GM12878 (cell line): ENCODE data around the gene HCST. TPM values are rescaled to one million over a fixed set of nuclear protein-coding genes. Genes with fewer than 3 reads are reported as not detected.

Experiments
- ATAC-seq: fragments of 200-7000 bp; cut with Tn5 transposase; 3 replicates; pipeline ENCODE4 v1.9.1; 2020; ENCODE audit warnings: mild to moderate bottlenecking, moderate library complexity
- BruUV-seq: library from RNA; stranded (reverse); fragments of 400-500 nt; replicated peaks from 2 replicates; lab custom pipeline; 2021; lab: Mats Ljungman, UMichigan
- CTCF ChIA-PET: fragments of 300-600 bp; sonication (Branson Sonifier 250); formaldehyde crosslinking; extraction: SDS; loops from one replicate; lab custom pipeline; 2021; ENCODE audit warnings: inconsistent platforms; lab: Yijun Ruan, JAX
- POLR2A ChIA-PET: fragments of 350-600 bp; formaldehyde crosslinking; extraction: SDS; loops from one replicate; lab custom pipeline; 2021; ENCODE audit warnings: inconsistent platforms; lab: Charles Lee
- RAD21 ChIA-PET: fragments of 300-600 bp; sonication (Branson Sonifier 250); formaldehyde crosslinking; loops from one replicate; lab custom pipeline; 2023; ENCODE audit warnings: antibody characterized with exemption; ENCODE audit not compliant: unreplicated experiment; lab: Charles Lee
- SMC1A ChIA-PET: fragments of 300-600 bp; sonication (Branson Sonifier 250); formaldehyde crosslinking; loops from one replicate; lab custom pipeline; 2023; ENCODE audit not compliant: unreplicated experiment, uncharacterized antibody; lab: Charles Lee
- DNase-seq: peaks from one replicate; pipeline ENCODE4 v3.0.0-alpha.2; 2011; ENCODE audit warnings: low read depth, low spot score
- FAIRE-seq: peaks from 3 replicates; lab custom pipeline; 2011; peaks lifted over from hg19 to GRCh38; lab: Jason Lieb, UNC
- H2AFZ ChIP-seq: 2 replicates; pipeline ENCODE4 v1.6.0; 2011; ENCODE audit warnings: low read depth, low read length, control low read depth; ENCODE audit not compliant: control insufficient read depth
- H3K27ac ChIP-seq: 2 replicates; pipeline ENCODE4 v1.5.1; 2011; ENCODE audit warnings: control low read depth; ENCODE audit not compliant: control insufficient read depth, insufficient read depth
- H3K27me3 ChIP-seq, 2 experiments: replicated peaks in 1 of 2; 2 replicates each; pipeline versions ENCODE4 v1.6.0 to v1.6.1; 2011; ENCODE audit warnings: low read length in 1 of 2; ENCODE audit not compliant: control insufficient read depth in 2 of 2, insufficient read depth in 2 of 2
- H3K36me3 ChIP-seq, 2 experiments: 2 replicates each; pipeline ENCODE4 v1.5.1; 2011; ENCODE audit warnings: low read length in 1 of 2; ENCODE audit not compliant: control insufficient read depth in 2 of 2, insufficient read depth in 2 of 2
- H3K4me1 ChIP-seq: 2 replicates; pipeline ENCODE4 v1.6.1; 2011; ENCODE audit warnings: mild to moderate bottlenecking, low read length, moderate library complexity, mixed read lengths; ENCODE audit not compliant: control insufficient read depth, insufficient read depth
- H3K4me2 ChIP-seq: 2 replicates; pipeline ENCODE4 v1.6.0; 2011; ENCODE audit warnings: control low read depth; ENCODE audit not compliant: control insufficient read depth, insufficient read depth
- H3K4me3 ChIP-seq: fragments of 200-600 bp; sonication (generic); 2 replicates; pipeline ENCODE4 v1.5.1; 2016
- H3K79me2 ChIP-seq: 2 replicates; pipeline ENCODE4 v1.6.0; 2011; ENCODE audit warnings: low read length; ENCODE audit not compliant: control insufficient read depth, insufficient read depth
- H3K9ac ChIP-seq: 2 replicates; pipeline ENCODE4 v1.8.0; 2011; ENCODE audit warnings: low read length, control low read depth, mixed read lengths; ENCODE audit not compliant: control insufficient read depth, insufficient read depth
- H3K9me3 ChIP-seq: replicated peaks from 3 replicates; pipeline ENCODE4 v1.5.1; 2011; ENCODE audit warnings: mild to moderate bottlenecking, low read length; ENCODE audit not compliant: control insufficient read depth, insufficient read depth
- H4K20me1 ChIP-seq: 2 replicates; pipeline ENCODE4 v1.6.0; 2011; ENCODE audit not compliant: control insufficient read depth, insufficient read depth
- CBFB ChIP-seq: IDR thresholded peaks from 2 replicates; pipeline ENCODE4 v1.6.1; 2016; ENCODE audit warnings: antibody characterized with exemption, low read depth
- CHD1 ChIP-seq: IDR thresholded peaks from 2 replicates; pipeline ENCODE4 v1.6.1; 2012; ENCODE audit warnings: low read depth, low read length, improper control_type of control experiment
- IRF4 ChIP-seq: IDR thresholded peaks from 2 replicates; pipeline ENCODE4 v1.6.1; 2011; ENCODE audit warnings: low read depth, low read length
- NFYB ChIP-seq: IDR thresholded peaks from 2 replicates; pipeline ENCODE4 v1.6.1; 2011; ENCODE audit warnings: low read depth, mild to moderate bottlenecking, low read length, improper control_type of control experiment, moderate library complexity; ENCODE audit not compliant: insufficient read depth
- RAD21 ChIP-seq: IDR thresholded peaks from 2 replicates; pipeline ENCODE4 v1.6.1; 2011; ENCODE audit warnings: mild to moderate bottlenecking, low read depth, low read length, moderate library complexity; ENCODE audit not compliant: insufficient read depth
- SP1 ChIP-seq: IDR thresholded peaks from one replicate; pipeline ENCODE4 v1.6.1; 2011; ENCODE audit warnings: low read depth, low read length
- STAT3 ChIP-seq: IDR thresholded peaks from 2 replicates; pipeline ENCODE4 v1.6.1; 2011; ENCODE audit warnings: low read depth, low read length, improper control_type of control experiment
- TARDBP ChIP-seq: IDR thresholded peaks from 2 replicates; pipeline ENCODE4 v1.6.1; 2016; ENCODE audit warnings: borderline replicate concordance
- WGBS: methylation state at CpG from one replicate; pipeline ENCODE4 v1.1.6; 2016; ENCODE audit warnings: low lambda C conversion rate; ENCODE audit not compliant: insufficient replicate concordance, insufficient coverage; ENCODE audit errors: missing lambda C conversion rate; 5-methylcytosine and 5-hydroxymethylcytosine counted together
- in situ Hi-C: fragments of 300-500 bp; cut with MboI; formaldehyde crosslinking; loops from 9 replicates; pipeline ENCODE4 v1.14.3; 2018; ENCODE audit warnings: mixed read lengths
- intact Hi-C: fragments of 100-400 bp; cut with micrococcal nuclease; formaldehyde crosslinking; loops from one replicate; pipeline ENCODE4 v1.14.2; 2022; ENCODE audit not compliant: unreplicated experiment
- polyA plus RNA-seq, 11 experiments: library from polyadenylated mRNA; depleted of rRNA in 4 of 11; unstranded in 6 of 11; stranded (reverse) in 5 of 11; fragments of >200 nt; fragmentation: Nextera tagmentation in 4 of 11; fragmentation: Illumina TruSeq in 1 of 11; extraction: Ambion mirVana in 4 of 11; extraction: Trizol in 1 of 11; gene quantifications; 1 replicate in 1 of 11; 2 replicates in 10 of 11; pipeline versions ENCODE4 v1.2.1 to v1.2.3, GENCODE V29; 2011 to 2016; ENCODE audit warnings: inconsistent platforms in 2 of 11, missing spikeins in 2 of 11, low read depth in 1 of 11
- total RNA-seq, 4 experiments: library from RNA; depleted of rRNA in 3 of 4; stranded (reverse); fragments of >200 nt in 3 of 4; fragmentation: Illumina TruSeq in 1 of 4; extraction: Trizol in 1 of 4; gene quantifications; 2 replicates each; pipeline versions ENCODE4 v1.2.1 to v1.2.3, GENCODE V29; 2013 to 2021
- TF ChIP-seq, protein P1 (sequence below): fragments of 450-650 bp; IDR thresholded peaks from 2 replicates; pipeline ENCODE4 v1.6.1; 2017; ENCODE audit warnings: low read depth, mild to moderate bottlenecking, moderate library complexity
- TF ChIP-seq, protein P2 (sequence below): fragments of 450-650 bp; IDR thresholded peaks from 2 replicates; pipeline ENCODE4 v1.6.1; 2016; ENCODE audit warnings: mild to moderate bottlenecking, moderate library complexity, borderline replicate concordance

HCST gene
- total and polyA plus RNA-seq, 10 of the 15 experiments (the other 5 are each of a cell fraction or from before 2014, with no cell fraction given): 7.5 to 79.6 (median 33.6) TPM

DNA sequence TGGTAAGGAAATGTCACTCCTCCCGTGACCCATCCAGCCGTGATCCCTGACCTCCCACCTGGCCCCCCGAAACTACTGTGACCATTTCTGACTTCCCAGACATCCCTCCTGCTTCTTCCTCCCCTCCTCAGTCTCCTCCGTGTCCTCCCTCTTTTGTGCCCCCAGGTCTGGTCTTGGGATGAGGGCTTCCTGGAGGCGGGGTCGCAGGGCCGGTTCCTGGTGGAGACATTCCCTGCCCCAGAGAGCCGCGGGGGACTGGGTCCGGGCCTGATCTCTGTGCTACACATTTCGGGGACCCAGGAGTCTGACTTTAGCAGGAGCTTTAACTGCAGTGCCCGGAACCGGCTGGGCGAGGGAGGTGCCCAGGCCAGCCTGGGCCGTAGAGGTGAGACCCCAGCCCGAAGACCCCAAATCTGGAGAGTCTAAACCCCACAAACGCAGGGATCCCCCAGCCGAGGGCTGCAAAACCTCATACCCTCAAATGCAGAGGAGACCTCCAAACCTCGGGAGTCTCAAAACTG lies 40.6 kb upstream of the HCST start:
- Histone ChIP-seq H3K9ac (no peak overlapping the region), H2AFZ (no peak overlapping the region), H3K79me2 (no peaks in the 10 kb centered on the region), H4K20me1 (no peaks in the 10 kb centered on the region), H3K27ac (no peak overlapping the region), H3K4me1 (peaks cover 3% of the 10 kb centered on the region; the same call in 1 of the 2 replicates), H3K4me2 (no peak overlapping the region), H3K27me3 (peaks cover 6 to 10% of the 10 kb centered on the region in 2 experiments; a peak in 3 of 4 replicates), H3K36me3 (no peaks in the 10 kb centered on the region), H3K4me3 (no peak overlapping the region), H3K9me3 (no peaks in the 10 kb centered on the region)
- BruUV-seq: no TSS peak
- TF ChIP-seq TARDBP (no peak), CBFB (no peak), STAT3 (no peak), NFYB (no peak), IRF4 (no peak), RAD21 (no peak), SP1 (no peak), CHD1 (no peak)
- TF ChIP-seq, protein P1, sequence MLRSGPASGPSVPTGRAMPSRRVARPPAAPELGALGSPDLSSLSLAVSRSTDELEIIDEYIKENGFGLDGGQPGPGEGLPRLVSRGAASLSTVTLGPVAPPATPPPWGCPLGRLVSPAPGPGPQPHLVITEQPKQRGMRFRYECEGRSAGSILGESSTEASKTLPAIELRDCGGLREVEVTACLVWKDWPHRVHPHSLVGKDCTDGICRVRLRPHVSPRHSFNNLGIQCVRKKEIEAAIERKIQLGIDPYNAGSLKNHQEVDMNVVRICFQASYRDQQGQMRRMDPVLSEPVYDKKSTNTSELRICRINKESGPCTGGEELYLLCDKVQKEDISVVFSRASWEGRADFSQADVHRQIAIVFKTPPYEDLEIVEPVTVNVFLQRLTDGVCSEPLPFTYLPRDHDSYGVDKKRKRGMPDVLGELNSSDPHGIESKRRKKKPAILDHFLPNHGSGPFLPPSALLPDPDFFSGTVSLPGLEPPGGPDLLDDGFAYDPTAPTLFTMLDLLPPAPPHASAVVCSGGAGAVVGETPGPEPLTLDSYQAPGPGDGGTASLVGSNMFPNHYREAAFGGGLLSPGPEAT: no peak
- TF ChIP-seq, protein P2, sequence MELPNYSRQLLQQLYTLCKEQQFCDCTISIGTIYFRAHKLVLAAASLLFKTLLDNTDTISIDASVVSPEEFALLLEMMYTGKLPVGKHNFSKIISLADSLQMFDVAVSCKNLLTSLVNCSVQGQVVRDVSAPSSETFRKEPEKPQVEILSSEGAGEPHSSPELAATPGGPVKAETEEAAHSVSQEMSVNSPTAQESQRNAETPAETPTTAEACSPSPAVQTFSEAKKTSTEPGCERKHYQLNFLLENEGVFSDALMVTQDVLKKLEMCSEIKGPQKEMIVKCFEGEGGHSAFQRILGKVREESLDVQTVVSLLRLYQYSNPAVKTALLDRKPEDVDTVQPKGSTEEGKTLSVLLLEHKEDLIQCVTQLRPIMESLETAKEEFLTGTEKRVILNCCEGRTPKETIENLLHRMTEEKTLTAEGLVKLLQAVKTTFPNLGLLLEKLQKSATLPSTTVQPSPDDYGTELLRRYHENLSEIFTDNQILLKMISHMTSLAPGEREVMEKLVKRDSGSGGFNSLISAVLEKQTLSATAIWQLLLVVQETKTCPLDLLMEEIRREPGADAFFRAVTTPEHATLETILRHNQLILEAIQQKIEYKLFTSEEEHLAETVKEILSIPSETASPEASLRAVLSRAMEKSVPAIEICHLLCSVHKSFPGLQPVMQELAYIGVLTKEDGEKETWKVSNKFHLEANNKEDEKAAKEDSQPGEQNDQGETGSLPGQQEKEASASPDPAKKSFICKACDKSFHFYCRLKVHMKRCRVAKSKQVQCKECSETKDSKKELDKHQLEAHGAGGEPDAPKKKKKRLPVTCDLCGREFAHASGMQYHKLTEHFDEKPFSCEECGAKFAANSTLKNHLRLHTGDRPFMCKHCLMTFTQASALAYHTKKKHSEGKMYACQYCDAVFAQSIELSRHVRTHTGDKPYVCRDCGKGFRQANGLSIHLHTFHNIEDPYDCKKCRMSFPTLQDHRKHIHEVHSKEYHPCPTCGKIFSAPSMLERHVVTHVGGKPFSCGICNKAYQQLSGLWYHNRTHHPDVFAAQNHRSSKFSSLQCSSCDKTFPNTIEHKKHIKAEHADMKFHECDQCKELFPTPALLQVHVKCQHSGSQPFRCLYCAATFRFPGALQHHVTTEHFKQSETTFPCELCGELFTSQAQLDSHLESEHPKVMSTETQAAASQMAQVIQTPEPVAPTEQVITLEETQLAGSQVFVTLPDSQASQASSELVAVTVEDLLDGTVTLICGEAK: no peak
- SMC1A ChIA-PET: no interaction called here
- FAIRE-seq (no peak), ATAC-seq (no peak), DNase-seq (no peak)
- RAD21 ChIA-PET: no interaction called here
- intact Hi-C loops (no loop called here), in situ Hi-C loops (no loop called here)
- POLR2A ChIA-PET: no interaction called here
- 33% methylated on average over 19 of the region's 19 CpGs for WGBS
- CTCF ChIA-PET: no interaction called here
